Measurements from ENCODE around the gene STRAP.

DNA sequence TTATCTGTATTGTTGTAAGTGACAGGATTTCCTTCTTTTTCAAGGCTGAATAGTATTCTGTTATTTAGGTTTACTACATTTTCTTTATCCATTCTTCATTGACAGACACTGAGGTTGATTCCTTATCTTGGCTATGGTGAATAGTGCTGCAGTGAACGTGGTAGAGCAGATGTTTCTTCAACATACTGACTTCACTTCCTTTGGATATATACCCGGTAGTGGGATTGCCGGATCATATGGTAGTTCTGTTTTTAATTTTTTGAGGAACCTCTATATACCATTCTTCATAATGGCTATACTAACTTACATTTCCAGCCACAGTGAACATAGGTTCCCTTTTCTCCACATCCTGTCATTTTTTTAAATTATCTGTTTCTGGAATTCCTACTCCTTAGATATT, 50.8 kb downstream of the STRAP start:
- TF ChIP-seq CTCF (IDR thresholded peaks at IDR 0.05) = no peak
- TF ChIP-seq POLR2A (IDR thresholded peaks at IDR 0.05) = no peak

Data from adrenal gland (tissue), 5 donors.